OCI-LY7 (cell line): ENCODE measurements around the gene LAMA3.

Source experiments
- EZH2phosphoT487 ChIP-seq: fragments of 200-600 bp; sonication (generic); IDR thresholded peaks from 2 replicates; pipeline ENCODE4 v1.6.1; 2018; ENCODE audit warnings: low read depth, borderline replicate concordance, mild to moderate bottlenecking, mixed run types, antibody characterized with exemption, low read length, moderate library complexity, mixed read lengths
- TF ChIP-seq, protein P1 (sequence below): fragments of 200-600 bp; sonication (generic); conservative IDR thresholded peaks from 2 replicates; pipeline ENCODE4 v1.5.1; 2014; ENCODE audit warnings: mild to moderate bottlenecking, antibody characterized with exemption, low read length, moderate library complexity, mixed read lengths

DNA sequence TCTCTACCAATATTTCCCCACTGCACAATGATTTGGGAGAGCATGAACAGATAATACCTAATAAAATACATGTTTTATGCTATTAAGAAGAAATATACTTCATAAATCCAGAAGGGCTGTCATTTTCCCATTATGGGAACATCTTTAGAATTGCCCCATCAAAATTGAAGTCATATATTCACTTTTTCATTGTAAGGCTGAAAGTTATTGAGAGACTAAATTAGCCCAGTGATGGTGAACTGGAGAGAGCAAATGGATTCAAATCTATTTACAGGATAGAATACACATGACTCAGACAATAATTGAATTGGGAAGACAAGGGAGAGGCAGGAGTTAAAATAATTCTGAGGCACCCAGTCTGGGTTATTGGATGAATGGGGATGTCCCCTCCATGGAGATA lies 245.6 kb downstream of the LAMA3 start:
- TF ChIP-seq, protein P1, sequence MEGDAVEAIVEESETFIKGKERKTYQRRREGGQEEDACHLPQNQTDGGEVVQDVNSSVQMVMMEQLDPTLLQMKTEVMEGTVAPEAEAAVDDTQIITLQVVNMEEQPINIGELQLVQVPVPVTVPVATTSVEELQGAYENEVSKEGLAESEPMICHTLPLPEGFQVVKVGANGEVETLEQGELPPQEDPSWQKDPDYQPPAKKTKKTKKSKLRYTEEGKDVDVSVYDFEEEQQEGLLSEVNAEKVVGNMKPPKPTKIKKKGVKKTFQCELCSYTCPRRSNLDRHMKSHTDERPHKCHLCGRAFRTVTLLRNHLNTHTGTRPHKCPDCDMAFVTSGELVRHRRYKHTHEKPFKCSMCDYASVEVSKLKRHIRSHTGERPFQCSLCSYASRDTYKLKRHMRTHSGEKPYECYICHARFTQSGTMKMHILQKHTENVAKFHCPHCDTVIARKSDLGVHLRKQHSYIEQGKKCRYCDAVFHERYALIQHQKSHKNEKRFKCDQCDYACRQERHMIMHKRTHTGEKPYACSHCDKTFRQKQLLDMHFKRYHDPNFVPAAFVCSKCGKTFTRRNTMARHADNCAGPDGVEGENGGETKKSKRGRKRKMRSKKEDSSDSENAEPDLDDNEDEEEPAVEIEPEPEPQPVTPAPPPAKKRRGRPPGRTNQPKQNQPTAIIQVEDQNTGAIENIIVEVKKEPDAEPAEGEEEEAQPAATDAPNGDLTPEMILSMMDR = no peak
- no peak for TF ChIP-seq EZH2phosphoT487
